HG03439 (cell line): ENCODE measurements around the gene CSF3R.
A peak's percentile ranks its signal among the peaks of the same experiment; 100 is the strongest.

ENCODE experiments used
- ATAC-seq: cut with Tn5 transposase; IDR thresholded peaks from one replicate; pipeline ENCODE4 v1.9.1; 2021; ENCODE audit warnings: mild to moderate bottlenecking, moderate library complexity; ENCODE audit not compliant: unreplicated experiment

CSF3R gene

DNA sequence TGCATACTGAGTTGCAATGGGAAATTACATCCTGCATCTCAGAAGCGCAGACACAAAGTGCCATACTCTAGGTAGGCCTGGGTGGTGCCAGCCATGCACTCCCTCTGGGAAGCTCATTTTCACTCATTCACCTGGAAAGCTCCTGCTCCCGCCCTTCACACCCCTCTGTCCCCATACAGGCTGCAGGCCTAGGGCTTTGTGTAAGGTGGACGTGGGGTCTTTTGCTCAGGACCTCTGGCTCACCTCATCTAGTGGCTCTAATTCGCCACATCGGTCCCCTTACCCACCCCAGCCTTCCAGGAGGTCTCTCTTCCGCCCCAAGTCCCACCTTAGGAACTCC is 19.3 kb downstream of the CSF3R start:
- ATAC-seq: no peak

DNA sequence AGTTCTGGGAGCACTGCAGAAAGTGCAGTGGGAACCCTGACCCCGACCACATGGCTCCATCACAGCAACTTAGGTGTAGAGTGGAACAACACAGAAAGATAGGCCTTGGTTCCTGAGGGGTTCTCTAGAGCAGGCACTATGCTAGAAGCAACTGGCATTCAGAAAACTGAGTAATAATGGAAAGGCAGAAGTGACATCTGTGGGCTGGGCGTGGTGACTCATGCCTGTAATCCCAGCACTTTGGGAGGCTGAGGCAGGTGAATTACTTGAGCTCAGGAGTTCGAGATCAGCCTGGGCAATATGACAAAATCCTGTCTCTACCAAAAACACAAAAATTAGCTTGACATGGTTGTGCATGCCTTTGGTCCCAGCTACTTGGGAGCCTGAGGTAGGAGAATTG is 23.8 kb downstream of the CSF3R start:
- ATAC-seq: no peak

DNA sequence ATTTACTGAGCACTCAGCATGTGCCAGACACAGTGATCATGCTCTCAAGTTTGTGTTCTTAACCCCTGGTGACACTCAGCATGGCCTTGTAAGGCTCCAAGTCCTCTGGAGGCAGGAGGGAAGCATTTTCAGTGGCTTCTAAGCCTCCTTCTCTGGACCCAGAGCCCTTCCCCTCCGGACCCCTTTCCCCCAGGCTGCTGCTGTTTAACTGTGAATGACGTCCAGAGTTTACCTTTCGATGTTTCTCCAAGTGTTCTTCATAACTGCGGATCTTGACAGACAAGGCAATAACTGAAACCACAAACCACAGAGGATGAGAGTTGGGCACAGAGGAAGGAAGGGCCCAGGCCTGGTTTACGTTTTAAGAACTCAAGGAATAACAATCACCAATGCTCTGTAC is 25.0 kb downstream of the CSF3R start:
- ATAC-seq: no peak

DNA sequence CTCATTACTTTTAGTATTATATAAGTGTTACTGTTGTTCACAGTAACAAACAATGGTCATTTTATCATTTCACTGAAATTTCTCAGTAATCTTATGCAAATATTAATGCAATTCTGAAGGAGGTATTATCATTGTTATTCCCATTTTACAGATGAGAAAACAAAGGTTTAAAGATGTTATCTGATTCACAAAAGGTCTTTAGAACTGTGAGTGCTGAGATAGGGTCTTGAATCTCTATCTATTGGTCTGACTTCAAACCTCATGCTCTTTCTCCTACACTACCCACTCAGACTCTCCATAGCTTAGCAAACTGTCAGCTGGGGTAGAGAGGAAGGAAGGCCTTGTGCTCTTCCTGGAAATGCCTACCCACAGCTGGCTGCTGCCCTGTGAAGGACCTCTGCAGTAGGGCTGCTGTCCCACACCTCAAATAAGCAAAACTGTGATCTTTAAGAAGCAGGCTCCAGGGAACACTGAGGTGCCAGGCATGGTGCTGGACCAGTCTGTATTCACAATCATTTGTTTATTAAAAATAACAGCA is 26.3 kb downstream of the CSF3R start:
- ATAC-seq: no peak

DNA sequence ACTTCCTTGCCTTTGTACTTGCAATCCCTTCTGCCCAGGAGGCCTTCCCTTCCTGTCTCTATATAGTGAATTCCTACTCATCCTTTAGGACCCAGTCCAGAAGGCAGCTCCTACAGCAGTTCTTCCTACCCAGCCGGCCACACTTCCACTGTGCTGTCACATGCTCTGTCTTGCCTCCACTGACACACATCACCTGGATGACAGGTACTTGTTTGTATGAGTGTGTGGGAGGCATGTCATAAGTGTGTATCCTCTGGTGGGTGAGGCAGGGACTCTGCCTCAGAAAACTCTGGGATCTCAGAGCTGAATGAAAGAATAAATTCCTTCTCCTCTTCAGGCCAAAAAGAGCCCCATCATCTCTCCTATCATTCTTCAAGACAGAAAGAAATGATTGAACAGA is 27.3 kb downstream of the CSF3R start:
- ATAC-seq: no peak

DNA sequence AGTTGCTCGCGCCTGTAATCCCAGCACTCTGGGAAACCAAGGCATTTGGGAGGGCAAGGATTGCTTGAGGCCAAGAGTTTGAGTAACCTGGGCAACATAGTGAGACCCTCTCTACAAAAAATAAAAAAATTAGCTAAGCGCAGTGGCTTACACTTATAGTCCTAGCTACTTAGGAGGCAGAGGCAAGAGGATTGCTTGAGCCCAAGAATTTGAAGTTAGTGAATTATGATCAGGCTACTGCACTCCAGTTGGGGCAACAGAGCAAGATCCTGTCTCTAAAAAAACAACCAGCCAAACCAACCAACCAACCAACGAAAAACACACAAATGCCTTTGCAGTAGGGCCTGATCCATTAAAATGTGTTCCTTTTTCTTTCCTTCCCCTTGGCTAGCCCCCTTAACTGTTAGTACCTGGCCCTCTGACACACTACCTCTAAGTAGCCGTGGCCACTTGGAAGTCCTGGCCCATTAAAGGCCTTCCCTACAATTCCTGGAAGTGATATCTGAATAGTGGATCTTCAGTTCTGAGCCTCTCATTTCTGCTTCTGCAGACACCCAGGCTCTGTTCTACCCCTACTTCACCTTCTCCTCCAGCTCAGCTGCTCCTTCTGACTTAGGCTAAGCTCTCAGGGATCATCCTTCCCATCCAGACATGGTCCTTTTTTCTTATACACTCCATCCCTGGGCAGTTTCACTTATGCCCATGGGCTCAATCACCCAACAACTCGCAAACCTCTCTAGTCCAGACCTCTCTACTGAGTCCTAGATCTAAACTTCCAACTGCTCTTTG is 28.9 kb downstream of the CSF3R start:
- ATAC-seq: no peak

DNA sequence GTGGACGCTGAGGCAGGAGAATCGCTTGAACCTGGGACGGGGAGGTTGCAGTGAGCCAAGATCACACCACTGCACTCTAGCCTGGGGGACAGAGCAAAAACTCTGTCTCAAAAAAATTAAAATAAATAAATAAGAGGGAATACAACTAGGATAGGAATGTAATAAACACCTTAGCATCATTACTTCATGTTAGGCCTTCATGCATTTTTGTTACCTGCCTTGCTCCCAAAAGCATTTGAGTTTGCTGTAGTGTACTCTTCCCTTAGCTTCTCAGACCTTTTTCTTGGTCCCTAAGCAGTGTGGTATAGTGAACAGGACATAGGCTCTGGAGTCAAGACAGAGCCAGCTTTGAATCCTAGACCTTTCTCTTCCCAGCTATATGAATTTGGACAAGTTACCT is 29.7 kb downstream of the CSF3R start:
- ATAC-seq: no peak

DNA sequence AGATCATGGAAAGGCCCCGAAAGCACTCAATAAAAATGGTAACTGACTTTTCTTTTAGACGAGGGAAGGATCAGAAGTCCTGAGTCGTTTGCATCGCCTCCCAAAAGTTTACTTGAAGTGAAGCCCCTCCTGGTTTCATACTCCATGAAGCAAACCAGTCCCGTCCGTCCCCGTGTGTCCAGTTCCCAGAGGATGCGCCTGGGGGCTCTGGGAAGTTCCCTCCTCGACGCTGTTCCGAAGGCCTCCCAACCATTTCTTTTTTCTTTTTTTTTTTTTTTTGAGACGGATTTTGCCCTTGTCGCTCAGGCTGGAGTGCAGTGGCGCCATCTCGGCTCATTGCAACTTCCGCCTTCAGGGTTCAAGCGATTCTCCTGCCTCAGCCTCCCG is 31.8 kb downstream of the CSF3R start:
- no peak for ATAC-seq

DNA sequence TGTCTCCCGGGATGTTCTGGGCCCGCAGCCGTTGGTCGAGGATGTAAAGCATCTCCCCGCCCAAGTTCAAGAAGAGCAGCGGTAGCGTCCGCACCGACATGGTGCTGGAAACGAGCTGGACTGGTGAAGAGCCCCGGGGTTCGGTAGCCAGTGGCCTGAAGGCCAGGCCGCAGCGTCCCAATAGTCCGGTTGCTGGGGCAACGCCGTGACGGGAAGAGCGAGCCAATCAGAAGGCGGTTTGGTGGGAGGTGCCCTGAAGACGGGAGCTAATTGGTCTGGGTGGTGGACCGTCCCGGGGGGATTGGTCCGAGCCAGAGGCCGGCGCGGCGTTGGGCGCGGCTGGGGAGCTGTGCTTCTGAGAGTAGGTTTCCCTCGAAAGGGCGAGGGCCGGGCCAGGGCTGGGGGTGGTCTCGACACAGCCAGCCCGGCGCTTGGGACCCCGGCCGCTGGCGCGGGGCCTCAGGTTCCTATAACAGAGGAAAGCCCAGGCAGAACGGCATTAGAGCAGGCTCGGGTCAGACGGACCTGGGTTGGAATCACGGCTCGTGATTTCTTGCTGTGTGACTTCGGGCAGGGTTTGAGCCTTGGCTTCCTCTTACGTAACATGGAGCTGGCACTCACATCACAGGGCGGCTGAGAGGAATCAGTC is 32.3 kb downstream of the CSF3R start, which contains the start of gene OSCP1:
OSCP1 (minus strand) TSS at position 182 of the 649 bp plus-strand sequence; CDS start at position 100, 82 bp downstream.
- peak; percentile 93 for ATAC-seq

DNA sequence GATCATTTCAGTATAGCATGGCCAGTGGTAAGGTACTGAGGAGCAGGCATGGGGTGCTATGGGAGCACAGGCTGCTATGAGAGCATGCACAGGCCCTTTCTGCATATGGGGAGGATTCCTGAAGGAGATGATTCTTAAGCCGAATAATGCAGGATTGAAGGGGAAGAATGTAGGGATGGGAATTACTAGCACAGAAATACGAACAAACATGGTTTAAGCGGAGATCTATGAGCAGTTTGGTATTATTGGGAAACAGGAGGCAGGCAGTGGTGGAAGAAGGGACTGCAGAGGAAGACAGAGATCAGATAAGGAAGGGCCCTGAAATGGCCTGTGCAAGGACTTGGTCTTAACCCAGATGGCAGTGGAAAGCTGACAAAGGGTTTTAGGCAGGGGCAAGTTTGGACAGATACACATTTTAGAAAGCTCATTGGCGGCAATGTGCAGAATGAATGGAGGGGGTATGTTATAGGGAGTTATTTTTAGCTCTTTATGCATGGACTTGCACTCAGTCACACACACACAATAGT is 34.1 kb downstream of the CSF3R start:
- ATAC-seq: no peak

DNA sequence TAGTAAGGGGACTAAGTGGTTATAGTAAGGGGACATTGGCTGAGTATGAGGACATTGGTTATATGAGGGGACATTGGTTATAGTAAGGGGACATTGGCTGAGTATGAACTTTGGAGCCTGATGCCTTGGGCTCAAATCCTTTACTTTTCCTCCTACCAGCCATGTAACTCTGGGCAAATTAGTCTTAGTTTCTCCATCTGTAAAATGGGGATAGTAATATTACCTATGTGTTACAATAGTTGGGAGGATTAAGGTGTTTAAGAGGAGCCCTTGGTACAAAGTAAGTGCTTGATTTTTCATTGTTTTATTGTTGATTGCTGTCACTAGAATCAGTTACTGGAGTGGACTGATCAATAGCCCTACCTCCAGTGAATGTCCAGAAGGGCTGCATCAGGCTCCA is 35.3 kb downstream of the CSF3R start:
- ATAC-seq: no peak

DNA sequence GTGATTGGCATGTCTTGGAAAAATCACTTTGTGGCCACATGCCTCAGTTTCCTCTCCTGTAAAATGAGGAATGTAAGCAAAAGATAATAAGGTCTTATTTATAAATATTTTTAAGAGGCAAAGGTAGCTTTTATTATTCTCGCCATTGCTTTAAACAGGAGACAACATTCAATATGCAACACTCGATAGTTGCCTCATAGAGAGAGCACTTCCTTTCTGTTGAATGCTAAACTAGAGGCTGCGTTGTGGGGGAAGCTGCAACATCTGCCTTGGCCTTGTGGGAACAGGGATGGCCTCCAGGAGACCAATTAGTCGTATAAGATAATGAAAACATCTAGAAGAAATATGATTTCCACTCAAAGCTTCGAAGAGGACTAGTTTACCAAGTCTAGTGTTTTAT is 36.0 kb downstream of the CSF3R start:
- no peak for ATAC-seq

DNA sequence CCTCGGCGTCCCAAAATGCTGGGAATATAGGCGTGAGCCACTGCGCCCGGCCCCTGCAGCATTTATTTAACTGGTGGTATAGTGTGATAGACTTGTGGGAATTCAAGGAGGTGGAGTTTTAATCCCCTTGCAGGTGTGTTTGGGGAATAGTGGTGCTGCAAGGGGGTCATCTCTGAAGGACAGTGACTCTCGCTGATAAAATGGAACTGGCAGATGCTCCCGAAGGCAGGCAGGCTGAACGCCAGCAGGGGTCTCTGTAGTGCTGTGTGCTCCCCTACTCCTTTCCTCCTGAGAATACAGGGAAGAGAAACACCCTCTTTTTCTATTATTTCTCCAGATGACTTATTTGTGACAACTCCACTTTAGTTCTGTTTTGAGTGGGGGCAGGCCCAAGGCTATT is 36.4 kb downstream of the CSF3R start:
- no peak for ATAC-seq

DNA sequence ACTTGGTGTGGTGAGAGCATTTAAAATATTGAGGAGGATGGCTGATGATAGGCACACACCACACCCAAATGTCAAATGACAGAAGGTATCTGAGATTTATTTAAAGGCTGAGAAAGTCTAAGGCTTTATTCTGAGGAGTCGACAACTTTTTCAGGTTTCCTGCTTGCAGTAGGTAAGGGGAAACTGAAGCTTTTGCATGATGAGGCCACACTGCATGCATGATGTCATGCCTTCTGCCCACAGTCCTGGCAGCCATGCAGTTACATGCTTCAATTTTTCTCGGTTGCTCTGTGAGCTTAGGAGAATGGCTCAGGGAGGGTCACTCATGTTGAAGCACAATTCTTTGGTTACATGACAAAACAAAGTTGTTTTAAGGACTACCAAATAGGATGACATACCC is 39.4 kb downstream of the CSF3R start:
- ATAC-seq: no peak

DNA sequence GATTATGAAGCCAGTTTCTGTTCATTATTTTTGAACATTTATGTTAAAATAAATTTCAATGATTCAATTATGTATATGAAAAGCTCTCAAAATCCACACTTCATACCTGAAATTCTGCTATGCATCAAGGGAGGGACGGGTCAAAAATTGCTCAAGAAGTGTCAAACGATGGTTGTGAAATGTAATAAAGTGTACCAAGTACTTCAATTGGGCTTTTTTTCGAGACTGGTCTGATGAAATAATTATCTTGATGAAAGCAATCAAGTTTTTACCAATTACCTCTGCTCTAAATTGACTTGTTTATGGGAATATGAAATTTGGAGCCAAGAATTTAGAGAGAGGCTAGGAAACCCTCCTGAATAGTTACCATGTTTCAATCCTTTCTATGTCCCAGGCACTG is 40.4 kb downstream of the CSF3R start:
- ATAC-seq: no peak

DNA sequence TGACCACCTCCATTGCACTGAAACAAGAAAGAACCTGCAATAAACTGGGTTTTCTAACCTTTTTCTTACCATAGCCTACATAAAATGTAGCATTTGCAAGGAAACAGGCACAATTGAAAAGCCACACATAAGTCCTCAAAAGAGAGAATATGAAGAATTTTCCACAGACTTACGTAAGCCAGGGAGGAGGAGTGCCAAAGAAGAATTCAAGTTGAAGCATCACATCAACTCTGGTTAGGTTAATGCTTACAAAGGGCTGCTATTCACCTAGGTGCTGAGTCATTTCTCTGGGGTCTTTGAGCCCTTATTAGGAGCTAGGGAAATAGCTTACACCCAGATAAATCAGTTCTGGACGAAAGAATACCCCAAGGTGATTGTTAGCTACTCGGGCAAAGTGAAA is 42.1 kb downstream of the CSF3R start:
- no peak for ATAC-seq

DNA sequence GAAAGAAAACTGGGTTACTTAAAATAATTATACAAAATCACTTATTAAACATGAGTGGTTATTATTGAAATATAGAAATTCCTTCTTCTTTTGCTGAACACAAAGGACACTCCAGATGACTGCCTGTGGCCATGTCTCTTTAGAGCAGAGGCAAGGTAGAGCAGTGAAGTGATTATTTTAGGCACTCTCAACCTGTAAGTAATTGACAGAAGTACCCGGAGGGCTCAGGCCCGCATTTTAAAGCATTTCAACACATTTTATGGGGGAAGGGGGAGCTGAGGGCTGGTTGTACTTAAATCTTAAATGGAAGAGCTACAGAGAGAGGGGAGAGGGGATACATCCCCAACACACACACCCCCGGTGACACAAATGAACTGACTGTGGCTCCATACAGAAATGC is 42.7 kb downstream of the CSF3R start:
- no peak for ATAC-seq

DNA sequence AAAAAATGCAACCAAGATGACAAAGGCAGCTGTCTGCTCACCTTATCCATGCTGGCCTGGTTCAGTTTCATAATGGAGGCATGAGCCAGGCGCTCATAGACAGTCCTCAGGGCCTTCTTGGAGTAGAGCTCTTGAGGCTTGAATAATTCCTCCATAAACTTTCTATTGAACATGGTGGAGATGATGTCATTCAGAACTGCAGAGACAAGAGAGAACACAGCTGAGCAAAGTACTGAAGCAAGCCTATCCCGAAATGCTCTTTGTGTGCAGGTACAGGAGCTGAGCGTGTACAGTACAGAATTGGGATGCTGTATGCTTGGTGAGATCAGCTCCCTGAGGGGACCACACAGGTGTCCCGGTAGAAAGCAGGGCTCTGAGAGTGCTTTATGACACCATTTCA is 44.0 kb downstream of the CSF3R start:
- no peak for ATAC-seq

DNA sequence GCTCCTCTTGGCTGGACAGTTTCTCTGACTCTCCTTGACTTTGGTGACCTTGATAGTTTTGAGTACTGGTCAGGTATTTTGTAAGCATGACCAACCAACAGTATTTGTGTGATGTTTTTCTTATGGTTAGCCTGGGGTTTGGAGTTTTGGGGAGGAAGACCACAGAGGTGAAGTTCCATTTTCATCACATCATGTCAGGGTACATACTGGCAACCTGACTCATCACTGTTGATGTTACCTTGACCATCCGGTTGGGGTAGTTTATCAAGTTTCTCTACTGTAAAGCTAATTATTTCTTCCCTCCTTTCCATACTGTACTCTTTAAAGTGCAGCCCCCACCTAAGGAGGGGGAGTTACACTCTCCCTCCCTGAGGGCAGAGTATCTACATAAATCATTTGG is 45.9 kb downstream of the CSF3R start:
- no peak for ATAC-seq

DNA sequence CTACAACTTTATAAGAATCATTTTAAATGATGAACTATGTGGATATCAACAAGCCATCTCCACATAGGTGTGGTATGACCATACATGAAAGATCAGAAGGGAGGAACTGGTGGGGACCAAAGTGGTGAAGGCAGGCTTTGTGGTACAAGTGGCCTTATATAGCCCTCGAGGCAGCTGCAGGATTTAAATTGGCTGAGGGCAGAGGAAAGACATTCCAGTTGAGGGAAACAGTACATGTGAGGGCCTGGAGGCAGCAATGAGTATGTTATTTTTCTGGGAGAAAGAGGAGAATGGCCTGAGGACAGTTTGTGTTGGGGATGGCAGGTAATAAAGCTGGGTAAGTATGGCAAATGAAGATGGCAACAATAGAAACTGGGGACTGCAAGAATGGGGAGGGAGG is 49.6 kb downstream of the CSF3R start:
- no peak for ATAC-seq

DNA sequence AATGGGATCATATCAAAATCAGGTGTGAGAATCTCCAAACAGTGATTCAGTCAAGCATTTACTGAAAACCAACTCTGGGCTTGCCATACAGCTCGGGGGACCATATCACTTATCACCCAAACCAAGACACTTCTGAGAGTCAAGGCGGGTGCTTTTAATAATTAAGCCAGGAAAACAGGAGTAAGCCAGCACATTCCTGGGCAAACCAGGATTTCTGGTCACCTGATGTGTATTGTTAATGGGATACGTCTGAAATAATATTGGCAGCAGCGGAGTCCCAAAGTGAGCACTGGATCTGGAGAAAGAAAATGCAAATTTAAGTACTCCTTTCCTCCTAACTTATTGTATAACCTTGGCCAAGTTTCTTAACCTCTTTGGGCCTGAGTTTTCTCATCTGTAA is 50.1 kb downstream of the CSF3R start:
- no peak for ATAC-seq

DNA sequence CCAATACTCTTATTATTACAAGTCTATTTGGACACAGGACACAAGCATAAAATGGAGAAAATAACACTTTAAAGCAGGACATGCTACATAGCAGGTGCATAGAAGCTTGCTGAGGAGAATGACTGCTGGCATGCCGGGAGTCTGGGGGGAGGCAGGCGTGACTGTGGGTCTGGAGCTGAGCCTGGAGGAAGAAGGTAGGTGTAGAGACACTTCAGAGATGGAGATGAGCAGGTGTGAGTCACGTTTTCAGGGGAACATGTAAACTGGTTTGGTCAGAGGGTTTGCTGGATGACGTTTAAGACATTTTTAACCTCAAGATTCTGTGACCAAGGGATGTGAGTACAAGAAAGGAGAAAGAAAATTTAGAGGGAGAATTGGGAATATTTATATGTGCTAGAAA is 56.9 kb downstream of the CSF3R start:
- ATAC-seq: no peak
